ENCODE data around the gene AKT1S1.

Gene AKT1S1

GRCh38 chr19:49880162-49880869, 3.2 kb upstream of the AKT1S1 start:
- Histone ChIP-seq H3K4me3 (ENCODE audit: low read length) (no peak overlapping the region), H3K27ac (ENCODE audit: low read depth, low read length) (no peak overlapping the region), H3K36me3 (ENCODE audit: insufficient read depth, low read length) (peaks cover 62% of the 10 kb centered on the region), H3K4me1 (ENCODE audit: insufficient read depth, low read length) (peaks cover 9% of the 10 kb centered on the region), H3K27me3 (ENCODE audit: insufficient read depth, low read length) (no peaks in the 10 kb centered on the region), H3K9me3 (ENCODE audit: insufficient read depth, low read depth, low read length) (no peaks in the 10 kb centered on the region), H3K9ac (ENCODE audit: low read depth, low read length) (no peak overlapping the region)
- 95% methylated on average over 10 of the region's 10 CpGs for WGBS

GRCh38 chr19:49879243-49879963, 2.2 kb upstream of the AKT1S1 start:
- 96% methylated on average over 12 of the region's 12 CpGs for WGBS

GRCh38 chr19:49878744-49879070, 1.6 kb upstream of the AKT1S1 start:
- WGBS, result 87% methylated on average over 9 of the region's 9 CpGs
- H3K9me3 ChIP-seq (ENCODE audit: insufficient read depth, low read depth, low read length), result no peaks in the 10 kb centered on the region
- H3K27me3 ChIP-seq (ENCODE audit: insufficient read depth, low read length), result no peaks in the 10 kb centered on the region
- H3K9ac ChIP-seq (ENCODE audit: low read depth, low read length), result peak overlapping the region; percentile 78
- H3K4me1 ChIP-seq (ENCODE audit: insufficient read depth, low read length), result peaks cover 10% of the 10 kb centered on the region
- peaks cover 49% of the 10 kb centered on the region for H3K36me3 ChIP-seq (ENCODE audit: insufficient read depth, low read length)
- H3K4me3 ChIP-seq (ENCODE audit: low read length), result peak overlapping the region; percentile 79
- peak overlapping the region; percentile 95 for H3K27ac ChIP-seq (ENCODE audit: low read depth, low read length)

More at GRCh38 chr19:49879243-49879963, 2.2 kb upstream of the AKT1S1 start:
- H3K9ac ChIP-seq (ENCODE audit: low read depth, low read length), result no peak overlapping the region
- no peak overlapping the region; the same call in 1 of the 2 replicates for H3K27ac ChIP-seq (ENCODE audit: low read depth, low read length)
- peaks cover 56% of the 10 kb centered on the region for H3K36me3 ChIP-seq (ENCODE audit: insufficient read depth, low read length)
- peak overlapping the region; percentile 79 for H3K4me3 ChIP-seq (ENCODE audit: low read length)
- H3K9me3 ChIP-seq (ENCODE audit: insufficient read depth, low read depth, low read length), result no peaks in the 10 kb centered on the region
- peaks cover 10% of the 10 kb centered on the region for H3K4me1 ChIP-seq (ENCODE audit: insufficient read depth, low read length)
- H3K27me3 ChIP-seq (ENCODE audit: insufficient read depth, low read length), result no peaks in the 10 kb centered on the region

GRCh38 chr19:49877879-49878743, 956 bp upstream of the AKT1S1 start:
- H3K27me3 ChIP-seq (ENCODE audit: insufficient read depth, low read length), result no peaks in the 10 kb centered on the region
- 7% methylated on average over 40 of the region's 41 CpGs for WGBS
- no peaks in the 10 kb centered on the region for H3K9me3 ChIP-seq (ENCODE audit: insufficient read depth, low read depth, low read length)
- peak overlapping the region; percentile 79 for H3K4me3 ChIP-seq (ENCODE audit: low read length)
- H3K27ac ChIP-seq (ENCODE audit: low read depth, low read length), result peak overlapping the region; percentile 95
- H3K4me1 ChIP-seq (ENCODE audit: insufficient read depth, low read length), result peaks cover 10% of the 10 kb centered on the region
- H3K9ac ChIP-seq (ENCODE audit: low read depth, low read length), result peak overlapping the region; percentile 96
- peaks cover 43% of the 10 kb centered on the region for H3K36me3 ChIP-seq (ENCODE audit: insufficient read depth, low read length)

- H3K4me3 ChIP-seq (ENCODE audit: low read length), result peak overlapping the region; percentile 79
- peak overlapping the region; percentile 96 for H3K9ac ChIP-seq (ENCODE audit: low read depth, low read length)
- WGBS, result under 1% methylated on average over 46 of the region's 46 CpGs
These were observed 634 bp downstream of the AKT1S1 start for GRCh38 chr19:49876422-49877019.

GRCh38 chr19:49875857-49876421, 1.2 kb downstream of the AKT1S1 start:
- peak overlapping the region; percentile 79 for H3K4me3 ChIP-seq (ENCODE audit: low read length)
- peak overlapping the region; percentile 93 for H3K9ac ChIP-seq (ENCODE audit: low read depth, low read length)
- no peaks in the 10 kb centered on the region for H3K27me3 ChIP-seq (ENCODE audit: insufficient read depth, low read length)
- H3K4me1 ChIP-seq (ENCODE audit: insufficient read depth, low read length), result peaks cover 10% of the 10 kb centered on the region
- peaks cover 25% of the 10 kb centered on the region for H3K36me3 ChIP-seq (ENCODE audit: insufficient read depth, low read length)
- under 1% methylated on average over 28 of the region's 28 CpGs for WGBS
- no peaks in the 10 kb centered on the region for H3K9me3 ChIP-seq (ENCODE audit: insufficient read depth, low read depth, low read length)
- peak overlapping the region; percentile 95 for H3K27ac ChIP-seq (ENCODE audit: low read depth, low read length)

More at GRCh38 chr19:49876422-49877019, 634 bp downstream of the AKT1S1 start:
- no peaks in the 10 kb centered on the region for H3K27me3 ChIP-seq (ENCODE audit: insufficient read depth, low read length)
- peaks cover 27% of the 10 kb centered on the region for H3K36me3 ChIP-seq (ENCODE audit: insufficient read depth, low read length)
- peak overlapping the region; percentile 95 for H3K27ac ChIP-seq (ENCODE audit: low read depth, low read length)
- peaks cover 10% of the 10 kb centered on the region for H3K4me1 ChIP-seq (ENCODE audit: insufficient read depth, low read length)
- H3K9me3 ChIP-seq (ENCODE audit: insufficient read depth, low read depth, low read length), result no peaks in the 10 kb centered on the region

GRCh38 chr19:49875177-49875576, 2.0 kb downstream of the AKT1S1 start:
- H3K9me3 ChIP-seq (ENCODE audit: insufficient read depth, low read depth, low read length), result no peaks in the 10 kb centered on the region
- H3K27me3 ChIP-seq (ENCODE audit: insufficient read depth, low read length), result no peaks in the 10 kb centered on the region
- H3K9ac ChIP-seq (ENCODE audit: low read depth, low read length), result peak overlapping the region; percentile 93; the same call in 1 of the 2 replicates
- H3K4me1 ChIP-seq (ENCODE audit: insufficient read depth, low read length), result peaks cover 12% of the 10 kb centered on the region
- peak overlapping the region; percentile 79 for H3K4me3 ChIP-seq (ENCODE audit: low read length)
- H3K36me3 ChIP-seq (ENCODE audit: insufficient read depth, low read length), result peaks cover 17% of the 10 kb centered on the region
- WGBS, result 87% methylated on average over 4 of the region's 4 CpGs
- no peak overlapping the region for H3K27ac ChIP-seq (ENCODE audit: low read depth, low read length)

GRCh38 chr19:49874503-49875157, 2.5 kb downstream of the AKT1S1 start:
- Histone ChIP-seq H3K36me3 (ENCODE audit: insufficient read depth, low read length) (peaks cover 14% of the 10 kb centered on the region), H3K4me3 (ENCODE audit: low read length) (no peak overlapping the region), H3K9me3 (ENCODE audit: insufficient read depth, low read depth, low read length) (no peaks in the 10 kb centered on the region), H3K27ac (ENCODE audit: low read depth, low read length) (no peak overlapping the region), H3K27me3 (ENCODE audit: insufficient read depth, low read length) (no peaks in the 10 kb centered on the region), H3K9ac (ENCODE audit: low read depth, low read length) (no peak overlapping the region), H3K4me1 (ENCODE audit: insufficient read depth, low read length) (peaks cover 14% of the 10 kb centered on the region)
- WGBS, result 96% methylated on average over 11 of the region's 11 CpGs

GRCh38 chr19:49873834-49874233, 3.3 kb downstream of the AKT1S1 start:
- Histone ChIP-seq H3K36me3 (ENCODE audit: insufficient read depth, low read length) (peaks cover 6% of the 10 kb centered on the region), H3K9me3 (ENCODE audit: insufficient read depth, low read depth, low read length) (no peaks in the 10 kb centered on the region), H3K27me3 (ENCODE audit: insufficient read depth, low read length) (no peaks in the 10 kb centered on the region), H3K27ac (ENCODE audit: low read depth, low read length) (no peak overlapping the region), H3K9ac (ENCODE audit: low read depth, low read length) (no peak overlapping the region), H3K4me1 (ENCODE audit: insufficient read depth, low read length) (peaks cover 12% of the 10 kb centered on the region), H3K4me3 (ENCODE audit: low read length) (no peak overlapping the region)
- WGBS, result 91% methylated on average over 10 of the region's 10 CpGs

GRCh38 chr19:49873129-49873521, 4.0 kb downstream of the AKT1S1 start:
- peaks cover 8% of the 10 kb centered on the region; the same call in 1 of the 2 replicates for H3K4me1 ChIP-seq (ENCODE audit: insufficient read depth, low read length)
- no peak overlapping the region for H3K4me3 ChIP-seq (ENCODE audit: low read length)
- H3K36me3 ChIP-seq (ENCODE audit: insufficient read depth, low read length), result peaks cover 4% of the 10 kb centered on the region; the same call in 1 of the 2 replicates
- no peak overlapping the region for H3K27ac ChIP-seq (ENCODE audit: low read depth, low read length)
- H3K9me3 ChIP-seq (ENCODE audit: insufficient read depth, low read depth, low read length), result no peaks in the 10 kb centered on the region
- 96% methylated on average over 29 of the region's 29 CpGs for WGBS
- no peaks in the 10 kb centered on the region for H3K27me3 ChIP-seq (ENCODE audit: insufficient read depth, low read length)
- no peak overlapping the region for H3K9ac ChIP-seq (ENCODE audit: low read depth, low read length)

All from HUES64 (cell line).